ENCODE measurements around the gene SDK1.

SDK1 gene

GRCh38 chr7:4067874-4068273 is 766.8 kb downstream of the SDK1 start:
- no peak for DNase-seq

GRCh38 chr7:4068286-4068685 is 767.2 kb downstream of the SDK1 start:
- no peak for DNase-seq

- DNase-seq = no peak
Measured at GRCh38 chr7:4069268-4070095, 768.4 kb downstream of the SDK1 start.

- no peak for DNase-seq
Measured at GRCh38 chr7:4070214-4070613, 769.2 kb downstream of the SDK1 start.

- no peak for DNase-seq
Measured at GRCh38 chr7:4071370-4072058, 770.5 kb downstream of the SDK1 start.

GRCh38 chr7:4072161-4072925 is 771.3 kb downstream of the SDK1 start:
- DNase-seq = no peak

GRCh38 chr7:4073052-4073451 is 772.0 kb downstream of the SDK1 start:
- DNase-seq = no peak

- no peak for DNase-seq
Measured at GRCh38 chr7:4073750-4074149, 772.7 kb downstream of the SDK1 start.

GRCh38 chr7:4074407-4074806 is 773.4 kb downstream of the SDK1 start:
- no peak for DNase-seq

- DNase-seq = no peak
Measured at GRCh38 chr7:4074994-4075393, 773.9 kb downstream of the SDK1 start.

GRCh38 chr7:4076701-4077294 is 775.7 kb downstream of the SDK1 start:
- no peak for DNase-seq

GRCh38 chr7:4077980-4078379 is 776.9 kb downstream of the SDK1 start:
- no peak for DNase-seq

GRCh38 chr7:4078580-4078979 is 777.5 kb downstream of the SDK1 start:
- no peak for DNase-seq

GRCh38 chr7:4079366-4079765 is 778.3 kb downstream of the SDK1 start:
- no peak for DNase-seq

- no peak for DNase-seq
Measured at GRCh38 chr7:4079956-4080355, 778.9 kb downstream of the SDK1 start.

- DNase-seq = no peak
Measured at GRCh38 chr7:4080954-4081353, 779.9 kb downstream of the SDK1 start.

GRCh38 chr7:4083513-4083912 is 782.5 kb downstream of the SDK1 start:
- no peak for DNase-seq

- no peak for DNase-seq
Measured at GRCh38 chr7:4084271-4084670, 783.2 kb downstream of the SDK1 start.

GRCh38 chr7:4085937-4086691 is 785.1 kb downstream of the SDK1 start:
- DNase-seq = no peak

GRCh38 chr7:4086723-4087122 is 785.7 kb downstream of the SDK1 start:
- DNase-seq = no peak

- no peak for DNase-seq
Measured at GRCh38 chr7:4091767-4092166, 790.7 kb downstream of the SDK1 start.

- DNase-seq = no peak
Measured at GRCh38 chr7:4093035-4093434, 792.0 kb downstream of the SDK1 start.

- no peak for DNase-seq
Measured at GRCh38 chr7:4093483-4093882, 792.4 kb downstream of the SDK1 start.

All from HCEC 1CT (cell line).